Colon (tissue), 2 donors: Measurements from ENCODE around the gene TNFRSF18.

Source experiments
- FAIRE-seq: peaks from 2 replicates; lab custom pipeline; 2012; peaks lifted over from hg19 to GRCh38; lab: Jason Lieb, UNC
- donor health status: control.
- donor health status: control.

Gene TNFRSF18

DNA sequence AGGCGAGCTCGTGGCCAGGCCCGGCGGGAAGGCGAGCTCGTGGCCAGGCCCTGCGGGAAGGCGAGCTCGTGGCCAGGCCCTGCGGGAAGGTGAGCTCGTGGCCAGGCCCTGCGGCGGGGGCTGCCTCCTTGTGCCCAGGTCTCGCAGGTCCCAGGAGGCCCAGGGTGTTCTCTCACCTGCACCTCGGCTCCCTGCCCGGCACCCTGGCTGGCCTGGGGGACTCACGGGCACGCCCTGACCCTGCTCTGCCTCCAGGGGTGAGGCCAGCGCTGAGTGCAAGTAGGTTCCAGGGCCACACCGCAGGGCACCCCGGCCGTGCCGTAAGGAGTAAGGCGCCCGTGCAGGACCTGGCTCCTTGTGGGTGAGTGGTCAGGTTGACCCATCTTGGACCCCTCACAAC is 21.0 kb upstream of the TNFRSF18 start:
- FAIRE-seq = no peak

DNA sequence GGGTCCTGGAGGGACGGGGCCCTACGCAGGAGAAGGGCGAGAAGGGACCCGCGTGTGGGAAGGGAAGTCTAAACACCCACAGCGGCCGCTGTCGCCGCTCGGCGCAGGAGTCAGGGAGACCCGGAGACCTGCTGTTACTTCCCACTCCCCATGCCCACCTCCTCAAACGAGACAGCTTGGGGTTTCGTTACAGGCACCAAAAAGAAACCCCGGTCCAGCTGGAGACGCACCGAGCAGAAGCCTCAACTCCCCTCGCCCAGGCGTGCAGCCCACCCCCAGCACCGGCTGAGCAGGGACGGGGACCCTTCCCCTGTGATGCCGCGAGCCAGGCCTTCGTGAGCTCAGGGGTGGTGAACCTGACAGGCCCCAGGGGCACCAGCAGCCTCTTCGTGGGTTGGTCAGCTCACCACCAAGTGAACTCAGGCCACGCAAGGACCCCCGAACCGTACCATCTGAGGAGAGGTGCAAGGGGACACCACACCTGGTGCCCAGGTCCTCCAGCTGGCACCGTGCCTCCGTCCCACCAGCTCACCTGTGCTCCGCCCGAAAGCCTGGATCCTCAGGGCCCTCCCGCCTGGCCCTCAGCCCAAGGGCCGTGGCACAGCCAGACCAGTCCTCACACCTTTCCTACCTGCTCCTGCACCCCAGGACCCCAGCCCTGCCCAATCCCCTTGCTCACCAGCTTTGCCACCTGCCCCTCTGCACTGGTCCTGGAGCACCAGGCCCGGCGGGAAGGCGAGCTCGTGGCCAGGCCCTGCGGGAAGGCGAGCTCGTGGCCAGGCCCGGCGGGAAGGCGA is 20.4 kb upstream of the TNFRSF18 start:
- no peak for FAIRE-seq

DNA sequence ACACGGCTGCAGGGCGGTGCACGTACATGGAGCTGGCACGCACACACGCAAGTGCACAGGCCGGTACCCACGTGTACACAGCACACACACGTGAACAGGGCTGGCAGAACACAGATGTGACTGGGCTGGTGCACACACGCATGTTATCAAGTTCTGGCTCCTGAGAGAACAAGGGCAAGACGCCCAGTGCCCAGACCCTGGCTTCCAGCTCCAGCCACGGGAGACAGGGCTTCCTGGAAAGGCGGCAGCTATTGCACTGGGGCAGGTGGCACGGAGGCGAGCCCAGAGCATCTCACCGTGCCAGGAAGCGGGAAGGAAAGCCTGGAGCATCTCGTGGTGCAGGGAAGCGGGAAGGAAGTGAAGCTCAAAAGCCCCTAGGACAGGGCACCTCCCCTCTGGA is 19.5 kb upstream of the TNFRSF18 start:
- FAIRE-seq = no peak

DNA sequence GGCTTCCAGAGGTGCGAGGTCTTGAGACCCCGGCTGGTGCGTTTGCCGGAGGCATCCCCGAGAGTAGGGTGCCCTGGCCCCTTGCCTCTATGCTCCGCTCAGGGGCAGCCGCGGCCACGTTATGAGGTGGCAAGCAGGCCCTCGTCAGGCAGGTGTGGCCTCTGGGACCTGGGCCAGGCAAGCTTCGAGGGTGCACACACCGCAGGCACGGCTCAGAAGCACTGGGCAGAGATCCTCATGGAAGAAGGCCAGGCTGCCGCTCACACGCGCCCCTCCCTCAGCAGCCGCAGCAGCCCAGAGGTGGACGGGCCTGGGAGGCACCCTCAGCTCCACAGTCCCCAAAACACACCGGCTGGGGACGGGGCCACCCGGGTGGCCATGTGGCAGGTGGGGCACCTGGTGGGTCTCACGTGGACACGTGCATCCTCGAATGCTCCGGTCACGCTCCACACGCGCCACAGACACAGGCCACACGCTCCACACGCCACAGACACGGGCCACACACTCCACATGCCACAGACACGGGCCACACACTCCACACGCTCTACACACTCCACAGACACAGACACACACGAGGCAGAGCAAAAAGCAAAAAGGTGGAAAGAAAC is 18.9 kb upstream of the TNFRSF18 start:
- FAIRE-seq = no peak

DNA sequence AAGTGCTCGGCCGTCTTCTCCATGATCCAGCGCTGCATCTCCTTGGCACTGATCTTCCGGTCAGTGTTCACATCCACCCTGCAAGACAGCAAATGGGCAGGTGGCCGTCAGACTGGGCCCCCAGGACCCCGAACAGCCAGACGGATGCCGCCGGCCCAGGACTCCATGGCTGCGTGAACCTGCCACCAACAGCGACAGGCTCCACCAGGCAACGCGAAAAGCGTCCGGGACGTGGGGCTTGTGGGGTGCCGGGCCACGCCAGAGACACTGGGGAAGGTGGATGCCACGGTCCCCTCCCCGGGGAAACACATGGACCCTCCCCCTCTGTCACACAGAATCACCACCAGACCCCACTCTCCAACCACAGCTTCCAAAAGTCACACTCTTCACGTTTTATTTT is 17.5 kb upstream of the TNFRSF18 start:
- no peak for FAIRE-seq

DNA sequence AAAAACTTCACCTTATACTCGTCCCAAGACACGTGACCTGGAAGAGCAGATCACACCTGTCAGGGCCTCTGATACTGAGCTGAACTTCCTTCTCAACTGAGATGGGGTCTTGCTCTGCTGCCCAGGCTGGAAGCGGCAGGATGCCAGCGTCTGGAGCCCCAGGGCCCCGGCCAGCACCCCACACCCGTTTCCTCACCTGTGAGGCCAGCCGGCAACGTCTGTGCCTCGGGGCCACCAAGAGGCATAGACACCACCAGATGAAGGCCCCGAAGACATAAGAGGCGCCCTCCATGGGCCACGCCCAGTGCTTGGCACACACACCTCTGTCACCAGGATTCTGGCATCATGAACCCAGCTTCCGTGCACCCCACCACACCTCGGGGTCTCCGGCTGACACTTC is 16.9 kb upstream of the TNFRSF18 start:
- FAIRE-seq = no peak

DNA sequence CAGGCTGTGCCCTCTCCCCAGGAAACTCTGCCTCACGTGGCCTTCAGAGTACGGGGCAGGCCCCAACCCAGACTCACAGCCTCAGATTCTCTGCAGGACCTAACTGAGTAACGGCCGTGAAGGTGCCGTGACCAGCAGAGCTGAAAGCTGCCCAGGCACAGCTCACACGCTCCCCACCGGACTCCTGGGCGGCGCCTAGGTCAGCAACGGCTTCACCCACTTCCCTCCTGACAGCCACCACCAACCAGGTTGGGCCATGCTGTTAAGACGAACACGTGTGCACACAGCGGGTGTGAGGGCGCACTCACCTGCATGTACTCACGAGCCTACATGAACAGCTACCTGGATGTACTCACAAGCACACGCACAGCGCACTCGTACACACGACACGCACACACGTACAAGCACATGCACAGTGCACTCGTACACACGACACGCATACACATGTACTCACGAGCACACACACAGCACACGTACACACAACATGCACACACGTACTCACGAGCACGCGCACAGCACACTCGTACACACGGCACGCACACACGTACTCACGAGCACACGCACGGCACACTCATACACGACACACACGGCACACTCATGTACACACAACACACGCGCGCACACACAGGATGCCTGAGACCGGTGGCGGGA is 16.3 kb upstream of the TNFRSF18 start:
- FAIRE-seq = no peak

DNA sequence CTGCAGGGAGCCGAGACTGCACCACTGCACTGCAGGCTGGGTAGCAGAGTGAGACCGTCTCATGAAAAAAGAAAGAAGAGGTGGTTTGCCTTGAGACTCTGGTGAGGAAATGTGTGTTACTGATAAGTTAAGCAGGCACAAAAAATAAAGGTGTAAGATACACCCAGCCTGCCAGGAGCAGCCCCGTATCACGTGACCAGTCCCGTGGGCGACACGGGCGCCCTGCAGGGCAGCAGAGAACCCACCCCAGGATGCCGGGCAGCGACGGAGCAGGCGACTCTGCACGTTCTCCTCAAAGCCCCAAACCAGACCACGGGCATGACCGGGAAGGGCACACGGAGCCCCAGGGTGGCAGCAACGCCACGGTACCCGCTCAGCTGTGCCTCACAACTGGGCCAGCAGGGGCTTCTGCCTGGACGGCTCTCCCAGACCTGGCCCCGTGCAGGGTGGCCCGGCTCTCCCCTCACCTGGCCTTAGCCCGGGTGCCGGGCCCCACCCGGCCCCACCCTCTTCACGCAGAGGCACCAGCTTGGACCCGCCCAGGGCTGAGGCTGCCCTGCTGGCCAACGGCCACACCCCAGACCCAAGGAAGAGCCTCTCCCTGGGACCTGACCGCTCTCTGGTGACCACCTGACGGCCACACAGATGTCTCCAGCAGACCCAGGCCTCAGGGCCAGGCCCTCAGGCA is 15.6 kb upstream of the TNFRSF18 start:
- FAIRE-seq = no peak

DNA sequence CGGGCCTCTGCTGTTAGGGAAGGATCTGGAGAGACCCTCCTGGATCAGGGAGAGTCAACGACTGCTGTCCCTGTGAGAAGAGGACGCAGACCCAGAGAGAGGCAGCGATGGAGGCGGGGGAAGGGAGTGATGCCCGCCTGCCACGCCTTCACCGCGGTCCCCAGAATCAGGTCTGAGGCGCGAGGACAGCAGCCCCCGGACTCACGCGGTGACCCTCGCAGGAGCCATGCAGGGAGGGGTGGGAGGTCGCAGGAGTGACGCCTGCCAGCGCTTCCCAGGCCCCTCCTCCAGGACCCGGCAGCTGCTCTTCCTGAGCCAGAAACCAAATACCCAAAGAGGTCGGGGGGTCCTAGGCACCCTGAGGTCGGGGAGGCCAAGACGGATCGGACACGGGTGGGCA is 13.8 kb upstream of the TNFRSF18 start:
- no peak for FAIRE-seq

DNA sequence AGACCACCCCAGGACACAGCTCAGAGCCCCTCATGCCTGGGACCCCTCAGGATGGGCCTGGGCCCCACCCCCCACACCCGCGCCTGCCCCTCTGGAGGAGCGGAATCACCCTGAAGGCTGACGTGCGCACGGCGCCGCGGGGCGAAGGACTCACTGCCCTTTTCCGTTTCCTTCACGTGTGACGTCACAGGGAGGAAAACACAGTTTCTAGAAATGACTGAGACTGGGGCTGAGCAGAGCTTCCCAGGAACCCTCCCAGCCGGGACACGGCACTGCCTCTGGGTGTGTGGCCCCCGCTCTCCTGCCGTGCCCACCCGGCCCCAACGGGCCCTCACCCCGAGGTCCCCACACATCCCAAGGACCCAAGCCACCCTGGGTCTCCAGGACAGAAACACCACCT is 12.9 kb upstream of the TNFRSF18 start:
- FAIRE-seq = no peak

DNA sequence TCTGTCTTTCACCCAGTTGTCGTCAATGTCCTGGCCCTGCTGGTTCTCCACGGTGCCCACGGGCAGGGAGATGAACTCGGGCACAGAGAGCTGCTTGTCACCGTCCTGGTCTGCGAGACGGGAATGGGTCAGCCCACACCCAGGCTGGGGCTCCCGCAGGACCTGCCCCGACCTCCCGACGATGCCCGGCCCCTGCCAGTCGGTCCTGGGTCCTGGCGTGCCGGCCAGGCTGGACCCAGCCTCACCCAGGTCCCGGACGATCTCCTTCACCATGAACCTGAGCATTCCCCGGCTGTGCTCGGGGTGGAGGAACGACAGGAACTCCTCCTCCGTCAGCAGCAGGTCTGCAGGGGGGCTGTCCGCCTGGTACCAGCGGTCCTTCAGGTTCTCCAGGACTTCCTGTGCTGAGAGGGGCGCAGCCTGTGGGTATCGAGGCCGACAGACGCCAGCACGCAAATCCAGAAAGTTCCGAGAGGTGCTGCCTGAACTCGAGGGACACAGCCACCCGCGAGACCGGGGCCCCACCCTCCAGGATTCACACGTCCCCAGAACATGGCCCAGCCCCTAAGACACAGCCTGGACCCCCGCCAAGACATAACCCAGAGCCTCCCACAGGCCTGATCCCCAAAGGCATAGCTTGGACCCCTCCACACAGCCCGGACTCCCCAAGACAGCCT is 12.3 kb upstream of the TNFRSF18 start:
- FAIRE-seq = no peak

DNA sequence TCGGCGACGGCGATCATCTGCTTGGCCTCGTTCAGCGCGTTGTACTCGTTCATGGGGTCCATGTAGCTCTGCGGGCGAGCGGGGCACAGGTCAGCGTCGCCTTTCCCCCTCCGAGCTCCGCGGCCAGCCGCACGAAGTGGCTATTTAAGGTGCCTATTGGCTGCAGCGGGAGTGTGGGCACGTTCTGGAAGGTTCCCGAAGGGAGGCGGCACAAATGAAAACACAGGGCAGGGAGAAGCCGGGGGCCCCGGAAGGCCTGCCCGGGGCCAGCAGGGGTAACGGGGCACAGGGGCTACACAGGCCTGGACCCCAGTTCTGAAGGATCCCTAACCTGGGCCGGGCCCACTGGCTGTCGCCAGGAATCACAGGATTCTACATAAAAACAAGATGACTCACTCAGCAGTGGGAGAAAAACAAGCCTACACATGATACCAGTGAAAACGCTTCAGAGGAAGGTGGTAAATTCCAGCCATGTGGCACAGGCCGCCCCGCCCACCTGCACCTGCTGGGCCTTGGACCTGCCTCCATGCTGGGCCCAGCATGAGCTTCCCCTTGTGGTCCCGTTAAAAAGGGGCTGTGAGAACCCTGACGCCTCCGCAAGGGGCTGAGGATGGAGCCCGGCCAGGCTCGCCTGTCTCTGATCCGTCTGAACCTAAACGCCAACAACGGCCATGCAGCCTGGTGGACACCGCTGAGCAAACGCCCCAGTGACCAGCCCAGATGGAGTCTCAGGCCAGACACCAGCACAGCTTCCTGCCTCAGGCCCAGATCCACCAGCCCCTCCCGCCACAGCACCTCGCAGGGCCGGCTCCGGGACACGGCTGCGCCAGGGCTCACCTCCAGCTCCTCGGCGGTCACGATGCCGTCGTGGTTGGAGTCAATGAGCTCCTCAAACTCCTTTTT is 11.5 kb upstream of the TNFRSF18 start:
- no peak for FAIRE-seq

DNA sequence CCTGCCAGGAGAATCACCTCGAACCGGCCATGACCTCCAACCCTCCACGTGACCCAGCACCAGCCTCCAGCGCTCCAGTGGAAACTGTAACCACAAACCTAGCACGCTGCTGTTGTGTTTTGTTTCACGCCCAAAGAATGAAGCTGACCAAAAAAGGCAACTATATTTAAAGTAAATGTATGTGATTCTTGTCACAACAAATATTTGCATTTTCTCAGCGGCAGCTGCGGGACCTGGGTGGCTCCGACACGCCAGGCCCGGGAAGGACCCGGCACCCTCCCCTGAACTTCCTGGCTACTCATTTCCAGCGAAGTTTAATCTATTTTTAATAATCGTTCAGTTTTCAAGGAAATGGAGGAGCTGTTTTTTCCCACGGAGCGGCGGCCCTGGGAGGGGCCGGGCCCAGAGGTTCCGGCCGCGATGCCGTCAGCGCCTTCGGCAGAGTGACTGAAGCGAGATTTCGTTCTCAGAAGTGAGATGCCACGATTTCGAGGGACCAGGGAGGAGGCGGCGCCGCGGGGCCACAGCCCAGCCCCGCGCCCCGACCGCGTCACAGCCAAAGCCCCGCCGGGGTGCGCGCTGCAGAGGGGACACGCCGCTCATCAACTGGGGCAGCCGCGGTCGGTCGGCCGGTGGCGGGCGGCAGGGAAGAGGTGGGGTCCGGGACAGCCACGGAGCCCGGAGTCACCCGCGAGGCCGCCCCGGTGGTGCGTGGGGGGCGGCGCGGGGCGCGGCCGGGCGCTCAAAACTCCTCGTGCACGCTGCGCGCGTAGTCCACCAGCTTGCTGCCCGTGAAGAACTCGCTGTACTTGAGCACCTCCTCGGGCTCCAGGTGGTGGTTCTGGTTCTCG is 10.6 kb upstream of the TNFRSF18 start:
- no peak for FAIRE-seq

DNA sequence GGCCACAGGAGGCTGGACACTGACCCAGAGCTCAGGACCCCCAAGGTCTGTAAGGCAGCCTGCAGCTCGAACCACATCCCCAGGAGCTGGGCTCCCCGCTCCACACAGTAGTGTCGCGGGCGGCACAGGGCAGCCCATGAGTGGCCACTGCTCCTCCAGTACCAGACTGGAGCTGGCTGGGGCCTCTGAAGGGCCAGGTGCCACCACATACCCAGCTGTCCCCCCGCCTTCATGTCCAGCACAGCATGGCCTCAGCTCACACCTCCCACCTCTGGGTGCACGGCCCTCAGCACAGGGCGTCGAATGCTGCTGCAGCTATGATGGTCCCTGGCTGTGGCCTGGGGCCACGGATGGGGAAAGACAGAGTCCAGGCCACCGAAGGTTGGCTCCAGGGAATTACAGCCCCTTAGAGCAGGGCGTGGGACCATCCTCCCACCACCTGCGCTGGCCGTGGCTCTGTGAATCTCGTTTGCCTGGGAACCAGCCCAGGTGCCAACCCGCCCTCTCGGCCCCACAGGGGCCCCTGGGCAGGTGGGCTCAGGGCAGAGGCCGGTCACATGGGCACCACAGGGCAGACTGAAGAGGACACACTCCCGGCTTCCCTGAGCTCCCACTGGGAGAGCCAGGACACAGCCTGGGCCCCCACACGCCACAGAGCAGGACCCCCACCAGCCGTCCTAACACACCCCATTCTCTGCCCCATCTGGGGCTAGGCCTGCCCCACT is 9.7 kb upstream of the TNFRSF18 start:
- FAIRE-seq = no peak

DNA sequence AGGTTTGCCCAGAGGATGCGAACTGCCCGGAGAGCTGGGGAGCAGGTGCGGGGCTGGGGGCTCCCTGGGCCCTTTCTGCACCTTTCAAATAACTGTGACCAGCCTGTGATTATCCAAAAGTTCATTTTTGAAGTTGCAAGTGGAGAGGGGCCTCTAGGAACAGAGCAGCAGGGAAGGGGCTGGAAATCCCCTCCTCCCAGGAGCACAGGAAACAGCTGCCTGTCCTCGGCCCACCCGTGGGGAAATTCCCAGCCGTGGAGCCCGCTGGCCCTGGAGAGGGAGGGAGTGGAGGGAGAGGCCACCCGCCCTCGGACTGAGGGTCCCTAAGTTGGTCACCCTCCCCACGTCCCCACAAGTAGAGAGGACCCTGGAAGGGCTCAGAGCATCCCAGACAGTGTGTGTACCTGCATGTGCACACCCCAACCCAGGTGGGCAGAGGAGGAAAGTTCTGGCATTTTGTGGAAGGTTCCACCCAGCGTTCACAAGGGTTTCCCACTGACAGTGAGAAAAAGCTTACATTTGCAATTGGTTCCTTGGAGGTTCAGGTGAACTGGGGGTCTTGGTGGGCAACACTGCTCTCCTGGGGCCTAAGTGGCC is 8.8 kb upstream of the TNFRSF18 start:
- no peak for FAIRE-seq

DNA sequence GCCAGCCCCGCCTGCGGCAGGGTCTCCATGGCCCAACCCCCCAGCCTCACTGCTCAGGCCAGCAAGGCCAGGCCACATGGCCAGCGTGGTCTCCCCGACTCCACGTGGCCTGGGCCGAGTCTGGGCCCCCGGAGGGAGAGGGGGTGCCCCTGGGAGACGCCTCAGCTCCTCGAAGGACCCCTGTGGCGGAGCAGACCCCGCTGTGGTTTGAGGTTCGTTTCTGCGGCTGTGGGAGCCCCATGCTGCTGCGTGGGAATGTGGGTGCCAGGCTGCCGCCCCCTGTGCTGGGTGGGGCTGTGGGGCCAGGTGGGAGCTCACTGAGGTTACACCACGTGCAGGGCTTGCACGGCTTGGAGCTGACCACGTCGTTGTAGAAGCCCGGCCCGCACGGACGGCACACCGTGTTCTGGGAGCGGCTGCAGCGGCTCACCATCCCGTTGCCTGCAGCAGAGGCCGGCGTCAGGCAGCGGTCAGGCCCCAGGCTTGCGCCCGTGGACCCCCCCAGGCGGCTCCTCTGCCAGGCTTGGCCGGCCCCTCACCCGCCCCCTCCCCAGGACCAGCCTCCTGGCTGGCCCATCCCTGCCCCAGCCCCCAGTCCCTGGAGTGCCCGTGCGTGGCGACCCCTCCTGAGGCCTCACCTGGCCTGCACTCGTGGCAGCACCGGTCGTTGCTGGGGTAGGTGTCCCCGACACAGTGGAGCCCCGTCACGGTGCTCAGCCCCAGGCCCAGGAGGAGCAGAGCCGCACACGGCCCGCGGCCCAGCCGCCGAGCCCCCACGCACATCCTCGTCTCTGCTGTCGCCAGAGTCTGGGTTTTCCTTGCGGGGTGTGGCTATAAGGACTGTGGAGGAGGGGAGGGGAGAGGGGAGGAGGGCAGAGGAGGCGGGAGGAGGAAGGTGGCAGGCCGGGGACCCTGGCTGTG is 7.2 kb upstream of the TNFRSF18 start, which contains the start of gene TNFRSF4:
TSS of gene TNFRSF4 (minus strand) at position 809 of the 921 bp plus-strand sequence. CDS start at position 783, 26 bp downstream.
- no peak for FAIRE-seq

DNA sequence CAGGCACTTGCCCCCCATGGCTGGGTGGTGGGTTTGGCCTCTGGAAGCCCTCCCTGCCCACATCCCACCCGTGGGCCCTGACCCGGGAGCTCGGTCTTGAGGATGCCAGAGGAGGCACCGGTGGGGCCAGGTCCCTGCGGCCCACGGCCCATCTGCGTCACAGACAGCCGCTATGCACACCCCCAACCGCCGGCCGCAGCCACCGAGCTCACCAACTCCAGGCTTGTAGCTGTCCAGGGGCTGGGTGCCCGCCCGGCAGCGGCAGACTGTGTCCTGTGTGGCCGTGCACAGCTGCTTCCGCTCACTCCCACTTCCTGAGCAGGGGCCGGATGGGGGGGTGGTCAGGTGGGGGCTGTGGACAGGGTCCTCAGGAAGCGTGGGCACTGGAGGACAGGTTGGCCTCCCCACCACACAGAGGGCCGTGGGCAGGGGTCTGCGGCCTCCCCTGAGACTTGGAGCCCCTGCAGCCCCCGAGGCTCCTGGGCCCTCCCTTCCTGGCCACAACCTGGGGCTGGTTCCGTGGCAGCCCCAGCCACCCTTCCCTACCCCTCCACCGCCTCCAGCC is 6.5 kb upstream of the TNFRSF18 start:
- no peak for FAIRE-seq
